NOMO-1 treated with dmso at 0.1 percent for 144 hours (cell line): ENCODE measurements around the gene ANKRD27.

ENCODE experiments used
- DNase-seq: peaks from one replicate; lab custom pipeline; 2025; ENCODE audit not compliant: unreplicated experiment; lab: John Stamatoyannopoulos, UW

Gene ANKRD27

DNA sequence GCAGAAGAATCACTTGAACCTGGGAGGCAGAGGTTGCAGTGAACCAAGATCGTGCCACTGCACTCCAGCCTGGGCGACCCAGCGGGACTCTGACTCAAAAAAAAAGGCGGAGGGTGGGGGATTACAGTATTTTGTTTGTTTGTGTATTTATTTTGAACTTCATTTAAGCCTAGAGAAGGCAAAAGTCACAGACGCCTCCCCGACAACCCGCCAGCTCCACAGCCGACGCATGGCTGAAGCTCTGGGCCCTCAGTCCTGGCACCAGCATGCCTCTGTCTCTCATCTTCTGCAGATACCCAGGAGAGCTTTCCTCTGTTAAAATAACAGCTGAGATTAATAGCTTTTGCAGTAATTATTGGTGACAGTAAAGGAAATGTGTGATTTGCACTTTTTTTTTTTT, 111.2 kb downstream of the ANKRD27 start:
- no peak for DNase-seq

DNA sequence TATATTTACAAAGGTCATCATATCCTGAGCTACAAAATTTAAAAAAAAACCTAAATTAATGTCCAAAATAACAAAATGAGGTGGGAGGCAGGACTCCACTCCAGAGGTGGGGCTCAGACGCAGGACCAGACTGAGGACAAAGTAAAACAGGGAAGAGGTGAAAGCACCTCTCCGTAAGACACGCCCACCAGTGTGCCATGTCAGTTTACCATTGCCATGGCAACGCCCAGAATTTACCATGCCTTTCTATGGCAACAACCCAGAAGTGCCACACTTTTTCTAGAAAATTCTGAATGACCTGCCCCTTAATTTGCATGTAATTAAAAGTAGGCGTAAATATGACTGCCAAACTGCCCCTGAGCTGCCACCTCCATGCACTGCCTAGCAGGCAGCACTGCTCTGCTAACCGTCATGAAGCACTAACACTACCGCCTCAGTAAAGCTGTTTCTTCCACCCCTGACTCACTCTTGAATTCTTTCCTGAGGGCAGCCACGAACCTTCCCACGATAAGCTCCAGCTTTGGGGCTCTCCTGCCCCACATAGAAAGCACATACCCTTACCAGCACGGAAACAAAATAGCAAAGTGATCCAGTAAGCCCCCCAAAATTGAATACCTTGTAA, 116.3 kb downstream of the ANKRD27 start:
- no peak for DNase-seq

DNA sequence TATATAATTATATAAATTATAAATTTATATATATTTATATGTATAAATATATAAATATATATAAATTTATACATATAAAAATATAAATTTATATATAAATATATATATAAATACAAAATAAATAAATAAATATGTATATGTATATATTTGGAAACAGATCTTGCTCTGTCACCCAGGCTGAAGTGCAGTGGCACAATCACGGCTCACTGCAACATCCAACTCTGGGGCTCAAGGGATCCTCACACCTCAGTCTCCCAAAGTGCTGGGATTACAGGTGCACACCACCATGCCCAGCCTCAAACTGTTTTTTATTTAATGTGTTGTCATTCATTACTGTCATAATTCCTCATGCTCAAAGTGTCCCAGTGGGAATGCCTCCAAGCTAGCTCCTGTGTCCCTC, 119.2 kb downstream of the ANKRD27 start:
- DNase-seq: no peak

DNA sequence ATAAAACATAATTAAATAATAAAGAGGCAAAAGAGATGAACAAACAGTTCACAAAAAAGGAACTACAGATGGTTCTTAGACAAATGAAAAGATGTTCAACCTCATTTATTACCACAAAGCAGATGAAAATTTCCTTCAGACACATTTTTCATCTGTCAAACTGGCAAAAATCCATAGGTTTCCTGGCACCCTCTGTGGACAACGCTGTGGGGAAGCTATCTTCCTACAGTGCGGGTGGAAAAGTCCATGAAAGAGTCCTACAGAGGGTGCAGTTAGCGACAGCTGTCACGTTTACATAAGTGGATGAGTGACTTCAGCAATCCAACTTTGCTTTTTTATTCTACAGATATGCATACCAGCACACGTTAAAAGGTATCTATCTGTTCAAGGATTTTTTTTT, 124.3 kb downstream of the ANKRD27 start:
- no peak for DNase-seq
